ENCODE results near the gene TADA3. TPM values are rescaled to one million over a fixed set of nuclear protein-coding genes. Genes with fewer than 3 reads are reported as not detected.

The TADA3 gene
- total RNA-seq, 1 donor from 2014 or later: 54.3 TPM

DNA sequence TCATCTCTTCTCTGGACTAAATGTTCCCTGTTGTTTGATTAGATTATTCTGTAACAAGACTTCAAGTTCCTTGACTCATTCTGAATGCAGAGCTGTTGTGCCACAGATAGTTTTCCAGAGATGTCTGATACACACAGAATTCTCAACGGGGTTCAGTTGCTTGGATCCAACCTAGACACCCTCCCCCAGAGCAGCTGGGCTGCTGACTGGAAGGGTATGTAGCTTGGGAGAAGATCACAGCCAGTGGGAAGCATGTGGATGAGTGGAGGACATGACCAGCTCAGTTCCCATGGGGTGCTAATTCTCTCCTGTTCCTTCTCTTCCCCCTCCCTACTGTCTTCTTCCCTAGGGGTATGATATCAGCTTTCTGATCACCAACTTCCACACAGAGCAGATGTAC is 11.2 kb upstream of the TADA3 start:
- Mint-ChIP-seq H3K36me3 (peaks cover 14% of the 10 kb centered on the region), H3K9me3 (no peaks in the 10 kb centered on the region), H3K27ac (no peak overlapping the region), H3K4me3 (no peak overlapping the region), H3K27me3 (no peaks in the 10 kb centered on the region), H3K4me1 (ENCODE audit: unreplicated experiment) (peaks cover 9% of the 10 kb centered on the region)
- no peak for DNase-seq (ENCODE audit: extremely low spot score, unreplicated experiment)
- TF ChIP-seq, protein P1, sequence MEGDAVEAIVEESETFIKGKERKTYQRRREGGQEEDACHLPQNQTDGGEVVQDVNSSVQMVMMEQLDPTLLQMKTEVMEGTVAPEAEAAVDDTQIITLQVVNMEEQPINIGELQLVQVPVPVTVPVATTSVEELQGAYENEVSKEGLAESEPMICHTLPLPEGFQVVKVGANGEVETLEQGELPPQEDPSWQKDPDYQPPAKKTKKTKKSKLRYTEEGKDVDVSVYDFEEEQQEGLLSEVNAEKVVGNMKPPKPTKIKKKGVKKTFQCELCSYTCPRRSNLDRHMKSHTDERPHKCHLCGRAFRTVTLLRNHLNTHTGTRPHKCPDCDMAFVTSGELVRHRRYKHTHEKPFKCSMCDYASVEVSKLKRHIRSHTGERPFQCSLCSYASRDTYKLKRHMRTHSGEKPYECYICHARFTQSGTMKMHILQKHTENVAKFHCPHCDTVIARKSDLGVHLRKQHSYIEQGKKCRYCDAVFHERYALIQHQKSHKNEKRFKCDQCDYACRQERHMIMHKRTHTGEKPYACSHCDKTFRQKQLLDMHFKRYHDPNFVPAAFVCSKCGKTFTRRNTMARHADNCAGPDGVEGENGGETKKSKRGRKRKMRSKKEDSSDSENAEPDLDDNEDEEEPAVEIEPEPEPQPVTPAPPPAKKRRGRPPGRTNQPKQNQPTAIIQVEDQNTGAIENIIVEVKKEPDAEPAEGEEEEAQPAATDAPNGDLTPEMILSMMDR (conservative IDR thresholded peaks at IDR 0.05): no peak

DNA sequence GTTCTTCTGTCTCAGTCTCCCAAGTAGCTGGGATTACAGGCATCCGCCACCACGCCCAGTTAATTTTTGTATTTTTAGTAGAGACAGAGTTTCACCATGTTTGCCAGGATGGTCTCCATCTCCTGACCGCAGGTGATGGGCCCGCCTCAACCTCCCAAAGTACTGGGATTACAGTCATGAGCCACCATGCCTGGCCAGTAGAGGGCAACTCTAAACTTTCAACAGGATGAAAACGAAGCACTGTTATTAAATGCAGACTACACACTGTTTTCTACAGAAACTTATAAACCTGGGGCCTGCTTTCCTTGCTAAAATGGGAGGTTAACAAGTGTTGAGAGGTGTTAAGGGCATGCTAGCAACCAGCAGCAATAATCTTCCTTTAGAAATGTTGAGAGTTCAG is 8.3 kb upstream of the TADA3 start:
- Mint-ChIP-seq H3K9me3 (no peaks in the 10 kb centered on the region), H3K36me3 (peaks cover 29% of the 10 kb centered on the region), H3K27me3 (no peaks in the 10 kb centered on the region), H3K27ac (no peak overlapping the region), H3K4me1 (ENCODE audit: unreplicated experiment) (no peaks in the 10 kb centered on the region), H3K4me3 (no peak overlapping the region)
- TF ChIP-seq, protein P1 (conservative IDR thresholded peaks at IDR 0.05): peak; percentile 58
- DNase-seq (ENCODE audit: extremely low spot score, unreplicated experiment): no peak

DNA sequence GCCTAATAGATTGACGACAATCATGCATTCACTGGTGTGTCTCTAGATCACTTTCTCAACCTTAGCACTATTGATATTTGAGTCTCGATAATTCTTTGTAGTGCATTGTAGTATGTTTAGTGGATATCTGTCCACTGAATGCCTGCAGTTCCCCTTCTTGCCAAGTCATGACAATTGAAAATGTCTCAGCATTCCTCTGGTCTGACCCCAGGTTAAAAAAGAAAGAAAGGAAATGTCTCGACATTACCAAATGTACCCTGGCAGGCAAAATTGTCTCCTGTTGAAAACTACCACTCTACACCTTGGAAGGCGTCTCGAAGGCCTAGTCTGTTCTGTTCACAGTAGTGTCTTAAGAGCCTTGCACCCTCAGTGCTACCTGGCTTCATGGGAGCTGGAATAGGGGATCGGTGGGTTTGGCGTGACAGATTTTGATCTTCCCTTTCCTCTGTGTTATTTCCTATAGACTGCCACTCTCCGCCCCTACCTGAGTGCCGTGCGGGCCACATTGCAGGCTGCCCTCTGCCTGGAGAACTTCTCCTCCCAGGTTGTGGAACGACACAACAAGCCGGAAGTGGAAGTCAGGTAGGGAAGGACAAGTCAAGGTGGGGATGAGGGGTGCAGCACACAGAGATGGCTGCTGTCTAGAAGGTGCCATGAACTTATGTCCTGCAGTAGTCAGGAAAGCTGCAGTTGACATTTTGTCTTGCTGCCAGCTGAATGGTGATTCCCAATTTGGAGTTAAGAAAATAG is 5.1 kb upstream of the TADA3 start:
- Mint-ChIP-seq H3K36me3 (peaks cover 24% of the 10 kb centered on the region), H3K4me1 (ENCODE audit: unreplicated experiment) (peaks cover 8% of the 10 kb centered on the region), H3K4me3 (no peak overlapping the region), H3K27ac (no peak overlapping the region), H3K9me3 (no peaks in the 10 kb centered on the region), H3K27me3 (no peaks in the 10 kb centered on the region)
- no peak for DNase-seq (ENCODE audit: extremely low spot score, unreplicated experiment)
- TF ChIP-seq, protein P1 (conservative IDR thresholded peaks at IDR 0.05): no peak

DNA sequence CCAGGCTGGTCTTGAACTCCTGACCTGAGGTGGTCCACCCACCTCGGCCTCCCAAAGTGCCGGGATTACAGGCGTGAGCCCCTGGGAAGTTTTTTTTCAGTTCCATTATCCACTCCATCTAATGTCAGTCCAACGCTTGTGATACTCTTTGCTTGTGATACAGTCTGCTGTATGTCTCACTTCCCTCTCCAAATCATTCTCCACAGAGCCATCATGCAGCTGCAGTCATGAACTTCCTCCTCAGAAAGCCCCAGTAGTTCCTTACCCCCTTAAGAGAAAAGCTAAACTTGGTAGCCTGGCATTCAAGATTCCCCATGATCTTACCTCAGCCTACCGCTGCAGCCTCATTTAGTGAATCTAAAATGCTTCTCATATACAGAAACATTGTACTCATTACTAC is 2.9 kb upstream of the TADA3 start:
- TF ChIP-seq, protein P1 (conservative IDR thresholded peaks at IDR 0.05): no peak
- Mint-ChIP-seq H3K36me3 (peaks cover 24% of the 10 kb centered on the region), H3K4me3 (peak overlapping the region; percentile 79), H3K27ac (peak overlapping the region; percentile 57), H3K9me3 (no peaks in the 10 kb centered on the region), H3K27me3 (no peaks in the 10 kb centered on the region), H3K4me1 (ENCODE audit: unreplicated experiment) (peaks cover 14% of the 10 kb centered on the region)
- no peak for DNase-seq (ENCODE audit: extremely low spot score, unreplicated experiment)

DNA sequence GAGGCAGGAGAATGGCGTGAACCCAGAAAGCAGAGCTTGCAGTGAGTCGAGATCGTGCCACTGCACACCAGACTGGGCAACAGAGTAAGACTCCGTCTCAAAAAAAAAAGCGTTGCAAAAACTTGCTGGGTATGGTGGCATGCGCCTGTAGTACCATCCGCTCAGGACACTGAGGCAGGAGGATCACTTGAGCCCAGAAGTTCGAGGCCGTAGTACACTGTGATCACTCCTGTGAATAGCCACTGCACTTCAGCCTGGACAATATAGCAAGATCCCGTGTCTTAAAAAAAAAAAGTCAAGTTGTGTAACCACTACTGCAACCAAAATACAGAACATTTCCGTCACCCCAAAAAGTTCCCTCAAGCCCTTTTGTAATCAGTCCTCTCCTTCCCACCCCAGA is 2.1 kb upstream of the TADA3 start:
- DNase-seq (ENCODE audit: extremely low spot score, unreplicated experiment): no peak
- Mint-ChIP-seq H3K4me1 (ENCODE audit: unreplicated experiment) (peaks cover 14% of the 10 kb centered on the region), H3K4me3 (peak overlapping the region; percentile 98), H3K27ac (peak overlapping the region; percentile 48), H3K27me3 (no peaks in the 10 kb centered on the region), H3K9me3 (no peaks in the 10 kb centered on the region), H3K36me3 (peaks cover 24% of the 10 kb centered on the region)
- TF ChIP-seq, protein P1 (conservative IDR thresholded peaks at IDR 0.05): no peak

All from type B pancreatic cell (in vitro differentiated cells).